ENCODE data around the gene KRTAP6-2. TPM values are rescaled to one million over a fixed set of nuclear protein-coding genes. Genes with fewer than 3 reads are reported as not detected.

The KRTAP6-2 gene
- total RNA-seq, 1 experiment from 2014 or later: not detected

DNA sequence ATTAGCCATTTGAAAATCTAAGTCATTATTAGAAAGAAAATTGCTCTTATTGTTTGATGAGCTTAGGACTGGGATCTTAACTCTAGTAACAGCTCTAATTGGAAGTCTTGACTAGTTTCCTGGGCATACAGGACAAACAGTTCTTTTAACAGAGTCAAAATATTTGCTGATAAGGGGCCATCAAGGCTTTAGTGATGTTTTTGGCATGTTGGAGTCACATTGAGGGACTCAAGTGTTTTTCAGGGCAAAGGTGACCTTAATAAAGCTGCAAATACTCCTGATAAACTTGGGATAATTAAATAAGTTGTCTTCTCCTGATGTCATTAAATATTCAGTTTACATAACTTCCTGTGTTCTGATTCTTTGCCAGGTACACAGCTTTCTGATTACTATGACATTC, 31.1 kb downstream of the KRTAP6-2 start:
- no peak for DNase-seq (ENCODE audit: low read depth)

DNA sequence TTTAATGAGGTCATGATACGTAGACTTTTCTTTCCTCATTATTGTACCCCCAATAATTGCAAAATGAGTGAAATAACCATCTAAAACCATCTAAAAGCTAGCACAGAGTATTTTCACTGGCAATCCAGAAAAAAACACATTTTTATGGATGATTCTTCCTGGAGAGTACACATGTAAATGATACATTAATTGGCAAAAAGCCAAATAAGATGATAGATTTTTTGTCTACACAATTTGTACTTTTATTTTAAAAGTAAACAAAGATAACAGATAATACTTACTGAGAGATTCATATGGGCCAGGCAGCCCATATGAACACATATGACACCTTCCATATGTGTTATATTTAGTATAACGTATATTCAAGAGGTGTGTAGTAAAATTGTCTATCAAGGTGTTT, 35.1 kb downstream of the KRTAP6-2 start:
- no peak for DNase-seq (ENCODE audit: low read depth)

DNA sequence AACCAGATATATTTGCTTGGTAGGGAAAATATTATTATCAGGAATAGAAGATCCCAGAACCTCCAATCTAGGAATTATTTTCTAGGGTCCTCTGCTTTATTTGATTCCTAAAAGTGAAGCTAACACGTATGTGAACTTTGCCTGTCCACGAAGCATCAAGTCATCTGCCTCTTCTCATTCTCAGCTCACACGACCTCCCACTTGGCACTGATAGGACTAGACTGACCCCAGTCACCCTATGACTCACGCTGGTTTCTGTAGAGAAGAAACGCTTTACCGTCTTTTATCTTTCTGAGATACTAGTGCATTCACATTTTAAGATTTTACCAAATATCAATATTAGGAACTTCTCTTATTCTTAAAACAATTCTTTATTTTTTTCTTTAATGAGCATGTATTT, 35.6 kb downstream of the KRTAP6-2 start:
- no peak for DNase-seq (ENCODE audit: low read depth)

DNA sequence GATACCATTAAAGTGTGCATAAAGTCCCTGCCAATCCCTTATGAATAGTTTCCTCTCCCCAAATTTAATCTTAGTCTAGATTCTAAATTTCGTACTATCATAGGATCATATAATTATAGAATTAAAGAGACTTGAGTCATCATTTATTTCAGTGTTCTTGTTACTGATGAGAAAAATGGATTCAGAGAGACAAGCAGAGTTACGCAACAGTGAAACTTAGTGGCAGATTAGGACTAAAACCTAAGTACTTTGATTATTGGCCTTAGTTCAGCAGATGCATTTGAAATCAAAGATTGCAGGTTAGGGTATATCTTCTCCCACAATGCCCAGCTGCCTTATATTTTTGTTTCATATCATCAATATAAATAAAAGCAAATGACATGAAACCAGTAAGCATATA, 36.7 kb downstream of the KRTAP6-2 start:
- DNase-seq (ENCODE audit: low read depth): no peak

DNA sequence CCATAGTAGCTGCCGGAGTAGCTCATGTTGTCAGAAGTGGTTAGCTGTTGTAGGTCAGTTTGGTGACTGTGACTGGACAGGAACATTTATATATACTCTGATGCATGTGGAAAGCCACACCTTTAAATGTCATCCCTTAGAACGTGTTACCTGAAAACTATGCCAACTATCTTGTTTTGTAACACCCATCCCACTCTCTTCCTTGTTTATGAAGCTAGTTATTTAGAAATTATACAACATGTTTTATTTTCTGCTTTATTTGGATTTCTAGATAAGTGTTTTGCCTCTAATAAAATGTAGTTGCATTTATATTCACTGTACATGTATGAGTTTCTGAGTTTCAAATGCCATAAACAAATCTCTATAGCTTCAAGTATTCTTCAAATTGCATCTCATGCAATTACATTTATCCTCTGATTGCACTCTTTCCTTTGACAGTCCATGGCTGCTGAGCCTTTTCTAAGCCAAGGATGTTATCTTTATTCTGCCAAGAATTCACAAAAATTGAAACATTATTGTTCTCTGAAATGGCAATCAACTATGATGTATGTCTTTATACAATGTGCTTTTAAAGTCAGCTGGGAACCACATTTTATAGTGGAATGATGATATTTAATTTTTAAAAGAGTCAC, 37.3 kb downstream of the KRTAP6-2 start, which contains the start of gene KRTAP19-7:
Gene KRTAP19-7, minus strand, starts transcription at position 51 of the 632 bp plus-strand sequence. Its CDS starts 25 bp downstream, at position 26.
- no peak for DNase-seq (ENCODE audit: low read depth)

DNA sequence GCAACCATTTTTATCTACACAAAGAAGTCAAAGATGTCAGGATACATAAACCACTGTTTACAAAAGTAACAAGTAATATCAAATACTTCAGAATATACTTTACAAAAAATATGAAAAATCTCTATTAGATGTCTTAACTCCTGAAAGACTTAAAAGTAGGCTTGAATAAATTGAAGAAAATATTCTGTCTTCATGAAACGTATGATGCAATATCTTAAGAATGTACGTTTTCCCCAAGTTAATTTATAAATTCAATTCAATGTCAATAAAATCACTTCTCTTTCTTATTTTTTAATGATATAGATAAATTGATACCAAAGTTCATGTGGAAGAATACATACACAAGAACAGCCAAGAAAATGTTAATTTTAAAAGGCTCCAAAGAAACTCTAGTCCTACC, 43.6 kb downstream of the KRTAP6-2 start:
- DNase-seq (ENCODE audit: low read depth): no peak

DNA sequence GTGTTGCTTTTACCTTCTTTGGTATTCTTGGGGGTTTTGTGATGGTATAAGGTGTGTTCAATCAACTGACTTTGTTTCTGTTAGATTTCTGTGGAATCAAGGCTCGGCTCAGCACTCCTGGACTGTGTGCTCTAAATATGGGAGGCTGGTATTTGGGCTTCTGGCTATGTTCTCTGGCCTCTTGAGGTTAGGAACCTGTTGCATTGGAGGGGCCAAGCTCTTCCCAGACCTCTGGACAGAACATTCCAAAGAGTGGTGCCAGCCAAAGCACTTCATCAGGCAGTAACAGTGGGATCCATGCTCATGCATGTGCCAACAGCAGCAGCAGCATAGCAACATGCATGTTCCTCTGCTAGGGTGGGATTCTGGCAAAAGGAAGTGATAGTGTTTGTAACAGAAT, 45.9 kb downstream of the KRTAP6-2 start:
- no peak for DNase-seq (ENCODE audit: low read depth)

Other genes starting within 250 kb of the KRTAP6-2 start
- not detected in 2 replicates for gene KRTAP13-2, start 226.6 kb downstream of the KRTAP6-2 start, total RNA-seq (2014; rRNA removed; shearing (Covaris generic))
- not detected in 2 replicates for gene KRTAP13-1, start 202.9 kb downstream of the KRTAP6-2 start, total RNA-seq (2014; rRNA removed; shearing (Covaris generic))
- not detected in 2 replicates for gene KRTAP13-3, start 173.0 kb downstream of the KRTAP6-2 start, total RNA-seq (2014; rRNA removed; shearing (Covaris generic))
- not detected in 2 replicates for gene KRTAP13-4, start 168.7 kb downstream of the KRTAP6-2 start, total RNA-seq (2014; rRNA removed; shearing (Covaris generic))
- not detected in 2 replicates for gene KRTAP15-1, start 158.6 kb downstream of the KRTAP6-2 start, total RNA-seq (2014; rRNA removed; shearing (Covaris generic))
- not detected in 2 replicates for gene KRTAP19-1, start 118.5 kb downstream of the KRTAP6-2 start, total RNA-seq (2014; rRNA removed; shearing (Covaris generic))
- gene KRTAP19-2, start 111.5 kb downstream of the KRTAP6-2 start, total RNA-seq (2014; rRNA removed; shearing (Covaris generic)): not detected in 2 replicates
- not detected in 2 replicates for gene KRTAP19-3, start 106.9 kb downstream of the KRTAP6-2 start, total RNA-seq (2014; rRNA removed; shearing (Covaris generic))
- gene KRTAP19-4, start 101.7 kb downstream of the KRTAP6-2 start, total RNA-seq (2014; rRNA removed; shearing (Covaris generic)): not detected in 2 replicates
- not detected in 2 replicates for gene KRTAP19-5, start 96.8 kb downstream of the KRTAP6-2 start, total RNA-seq (2014; rRNA removed; shearing (Covaris generic))
- gene KRTAP19-6, start 57.0 kb downstream of the KRTAP6-2 start, total RNA-seq (2014; rRNA removed; shearing (Covaris generic)): not detected in 2 replicates
- gene KRTAP19-7, start 37.6 kb downstream of the KRTAP6-2 start, total RNA-seq (2014; rRNA removed; shearing (Covaris generic)): not detected in 2 replicates
- not detected in 2 replicates for gene KRTAP22-2, start 8.5 kb downstream of the KRTAP6-2 start, total RNA-seq (2014; rRNA removed; shearing (Covaris generic))
- not detected in 2 replicates for gene KRTAP6-3, start 6.5 kb downstream of the KRTAP6-2 start, total RNA-seq (2014; rRNA removed; shearing (Covaris generic))
- not detected in 2 replicates for gene KRTAP22-1, start 2.2 kb upstream of the KRTAP6-2 start, total RNA-seq (2014; rRNA removed; shearing (Covaris generic))
- gene KRTAP6-1, start 15.0 kb upstream of the KRTAP6-2 start, total RNA-seq (2014; rRNA removed; shearing (Covaris generic)): not detected in 2 replicates
- not detected in 2 replicates for gene KRTAP20-1, start 17.5 kb upstream of the KRTAP6-2 start, total RNA-seq (2014; rRNA removed; shearing (Covaris generic))
- not detected in 2 replicates for gene KRTAP20-4, start 21.7 kb upstream of the KRTAP6-2 start, total RNA-seq (2014; rRNA removed; shearing (Covaris generic))
- not detected in 2 replicates for gene KRTAP20-2, start 36.3 kb upstream of the KRTAP6-2 start, total RNA-seq (2014; rRNA removed; shearing (Covaris generic))
- gene KRTAP20-3, start 44.0 kb upstream of the KRTAP6-2 start, total RNA-seq (2014; rRNA removed; shearing (Covaris generic)): not detected in 2 replicates
- gene KRTAP21-3, start 119.9 kb upstream of the KRTAP6-2 start, total RNA-seq (2014; rRNA removed; shearing (Covaris generic)): not detected in 2 replicates
- not detected in 2 replicates for gene KRTAP21-2, start 148.4 kb upstream of the KRTAP6-2 start, total RNA-seq (2014; rRNA removed; shearing (Covaris generic))
- gene KRTAP21-1, start 156.5 kb upstream of the KRTAP6-2 start, total RNA-seq (2014; rRNA removed; shearing (Covaris generic)): not detected in 2 replicates
- gene KRTAP8-1, start 214.4 kb upstream of the KRTAP6-2 start, total RNA-seq (2014; rRNA removed; shearing (Covaris generic)): not detected in 2 replicates
- not detected in 2 replicates for gene KRTAP7-1, start 230.9 kb upstream of the KRTAP6-2 start, total RNA-seq (2014; rRNA removed; shearing (Covaris generic))

Data from RPMI7951 (cell line).